Stimulated activated CD8-positive, alpha-beta memory T cell treated with anti-CD3 and anti-CD28 coated beads, Interleukin-4, amount 100 ng/mL, for 24 hours (primary cell): Measurements from ENCODE around the gene APEH.
A peak's percentile ranks its signal among the peaks of the same experiment; 100 is the strongest.

Experiments
- DNase-seq: peaks from one replicate; pipeline ENCODE4 v3.0.0-alpha.2; 2020; ENCODE audit warnings: low read depth

Gene APEH

DNA sequence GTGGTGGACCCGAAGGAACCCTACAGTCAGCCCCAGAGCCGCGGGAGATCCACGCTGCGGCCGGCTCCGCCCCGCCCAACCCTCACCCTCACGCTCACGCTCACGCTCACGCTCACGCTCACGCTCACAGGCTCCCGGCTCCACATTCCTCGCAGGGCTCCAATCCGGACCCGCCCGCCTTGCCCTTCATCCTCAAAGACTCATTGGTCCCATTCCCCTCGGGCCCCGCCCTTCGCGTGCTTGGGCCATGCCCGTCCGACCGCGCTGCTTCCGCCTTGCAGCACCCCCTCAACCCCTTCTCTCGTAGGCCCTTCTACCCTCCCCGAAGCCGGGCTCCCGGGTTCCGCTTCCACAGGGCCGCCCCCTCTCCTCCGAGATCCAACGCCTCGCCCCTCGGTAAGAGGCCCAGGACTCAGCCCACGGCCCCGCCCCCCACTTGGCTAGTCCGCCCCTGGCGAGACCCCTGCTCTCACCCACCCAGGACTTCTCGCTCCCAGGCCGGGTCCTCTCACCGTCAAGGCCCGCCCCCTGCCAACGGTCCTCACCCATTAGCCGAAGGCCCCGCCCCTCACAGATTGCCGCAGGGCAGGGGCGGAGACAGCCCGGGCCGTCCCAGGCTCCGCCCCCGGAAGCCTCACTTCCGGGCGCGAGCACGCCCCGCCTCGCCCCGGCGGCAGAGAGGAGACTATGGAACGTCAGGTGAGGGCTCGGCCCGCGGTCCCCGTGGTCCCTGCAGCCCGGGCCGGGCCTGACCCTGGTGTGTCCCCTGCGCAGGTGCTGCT is at the start of gene APEH:
Gene APEH, plus strand, starts transcription at position 637 of the 782 bp plus-strand sequence. Its CDS starts 51 bp downstream, at position 688.
- DNase-seq, result peak; percentile 98

GRCh38 chr3:49625071-49625470 is 49.1 kb upstream of the APEH start:
- no peak for DNase-seq

DNA sequence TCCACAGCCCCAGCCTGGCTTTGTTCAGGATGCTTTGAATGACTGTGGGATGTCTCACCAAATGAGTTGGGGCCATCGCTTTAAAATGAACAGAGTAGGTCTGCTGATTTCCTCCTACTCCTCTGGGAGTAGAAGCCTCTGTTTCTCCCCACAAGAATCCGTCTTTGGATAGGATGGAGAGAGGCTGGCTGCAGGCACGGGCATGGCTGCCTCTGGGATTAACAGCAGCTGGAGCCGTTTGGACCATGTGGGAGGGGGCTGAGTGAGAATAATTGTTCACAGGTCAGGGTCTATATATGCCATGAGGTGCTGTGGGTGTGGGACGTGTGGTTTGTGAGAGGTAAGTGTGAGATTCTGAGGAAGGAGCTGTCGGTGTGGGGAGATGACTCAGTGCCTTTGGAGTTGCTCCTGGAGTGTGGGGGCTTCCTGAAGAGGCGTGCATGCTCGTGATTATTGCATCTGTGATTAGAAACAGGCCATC is 48.0 kb upstream of the APEH start:
- no peak for DNase-seq

- DNase-seq, result no peak
Measured at GRCh38 chr3:49626796-49627195, 47.4 kb upstream of the APEH start.

DNA sequence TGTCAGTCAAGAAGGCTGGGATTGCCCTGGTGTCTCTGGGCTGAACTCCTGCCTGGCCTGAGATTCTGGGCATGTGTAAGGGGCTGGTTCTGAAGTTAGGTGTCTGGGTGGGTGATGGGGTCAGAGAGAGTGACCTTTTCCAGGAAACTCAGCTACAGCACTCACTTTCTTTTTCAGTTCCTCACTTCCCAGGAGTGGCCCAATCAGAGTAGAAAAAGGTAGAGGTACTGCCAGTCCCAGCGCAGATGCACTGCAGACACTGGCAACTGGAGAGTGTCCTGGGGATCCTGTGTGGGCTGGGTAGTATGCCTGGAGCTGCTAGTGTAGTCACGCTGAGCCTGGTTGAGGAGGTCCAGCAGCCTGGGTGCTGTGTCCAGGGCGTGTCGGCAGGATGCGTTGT is 46.5 kb upstream of the APEH start:
- no peak for DNase-seq

DNA sequence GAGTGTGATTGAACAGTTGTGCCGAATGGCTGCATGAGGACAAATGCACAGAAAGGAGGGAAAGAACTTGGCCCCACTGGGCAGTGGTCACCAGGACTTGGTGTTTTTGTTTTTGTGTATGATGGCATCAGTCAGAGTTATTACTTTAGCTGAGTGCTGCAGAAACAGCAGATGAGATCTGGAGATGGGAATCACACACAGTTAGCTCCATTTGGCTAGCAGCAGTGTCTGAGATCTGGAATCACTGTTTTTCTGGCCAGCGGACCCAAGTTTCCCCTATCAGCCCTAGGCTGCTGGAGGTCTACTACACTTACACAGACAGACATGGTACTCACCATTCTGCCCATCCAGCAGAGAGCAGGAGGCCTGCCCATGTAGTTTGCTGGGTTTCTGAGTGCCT is 45.9 kb upstream of the APEH start:
- no peak for DNase-seq

GRCh38 chr3:49629451-49629850 is 44.7 kb upstream of the APEH start:
- DNase-seq, result no peak

DNA sequence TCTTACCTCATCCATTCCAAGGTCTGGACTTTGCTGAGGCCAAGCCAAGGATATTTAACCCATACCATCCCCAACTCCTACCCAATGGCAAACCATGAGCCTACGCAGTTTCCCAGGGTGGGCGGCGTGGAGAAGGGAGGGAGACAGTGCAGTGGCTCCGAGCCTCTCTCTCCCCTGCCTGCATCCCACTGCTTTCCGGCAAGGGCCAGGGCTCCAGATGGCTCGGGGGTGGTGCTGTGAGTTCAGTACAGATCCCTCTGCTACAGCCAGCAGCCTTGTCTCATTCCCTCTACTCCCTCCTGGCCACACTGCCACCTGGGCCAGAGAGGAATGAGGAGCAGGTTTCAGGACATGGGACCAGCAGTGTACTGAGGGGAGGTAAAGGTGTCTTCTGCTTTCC is 44.3 kb upstream of the APEH start:
- no peak for DNase-seq

GRCh38 chr3:49630784-49631183 is 43.4 kb upstream of the APEH start:
- DNase-seq, result no peak

GRCh38 chr3:49634736-49635135 is 39.4 kb upstream of the APEH start:
- no peak for DNase-seq

DNA sequence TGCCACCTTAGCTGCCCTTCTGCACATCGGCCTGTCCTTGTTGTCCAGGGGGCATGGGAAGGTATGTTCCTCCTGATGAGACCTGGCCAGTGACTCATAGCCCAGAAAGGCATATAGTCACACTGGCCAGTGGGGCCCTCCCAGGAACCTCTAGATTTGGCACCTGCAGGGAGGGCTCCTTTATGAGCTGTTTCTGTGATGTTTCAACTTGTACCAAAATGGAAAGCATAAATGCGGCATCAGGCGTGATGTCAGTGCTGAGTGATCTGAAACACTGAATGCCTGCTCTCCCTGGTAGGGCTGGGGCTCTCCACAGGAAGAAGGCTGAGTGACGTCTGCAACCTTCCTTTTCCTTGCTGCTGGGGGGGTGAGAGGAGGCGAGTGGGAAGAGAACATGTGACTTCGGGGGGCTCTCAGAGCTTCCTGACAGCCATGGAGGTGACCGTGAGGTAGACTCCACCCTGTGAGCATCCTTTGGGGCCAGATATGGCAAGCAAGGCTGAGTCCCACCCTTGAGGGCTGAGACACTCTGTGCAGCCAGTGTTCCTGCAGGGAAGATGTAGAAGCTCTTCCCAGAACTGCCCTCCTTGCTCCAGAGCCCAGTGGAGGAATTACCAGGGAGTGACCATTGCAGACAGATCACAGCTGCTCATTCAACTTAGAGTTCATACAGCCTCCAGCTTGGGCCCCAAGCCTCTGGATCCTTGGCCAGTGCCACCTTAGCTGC is 37.1 kb upstream of the APEH start:
- no peak for DNase-seq

DNA sequence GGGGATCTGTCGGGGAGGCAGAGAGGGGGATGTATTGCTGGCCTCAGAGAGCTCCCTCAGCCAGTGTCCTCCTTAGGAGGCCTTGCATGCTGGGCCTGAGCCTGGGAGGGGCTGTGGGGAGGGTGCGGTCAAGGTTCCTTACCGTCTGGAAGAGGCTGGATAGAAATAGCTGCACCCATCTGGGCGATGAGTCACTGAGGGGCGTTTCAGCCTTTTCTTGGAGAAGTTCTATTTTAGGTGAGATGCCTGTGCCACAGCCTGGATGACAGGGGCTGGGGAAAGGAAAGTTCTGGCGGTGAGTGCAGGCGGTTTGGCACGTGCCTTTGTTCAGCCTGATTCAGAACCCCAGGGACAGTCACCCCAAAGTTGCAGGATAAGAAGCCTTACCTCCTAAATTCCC is 35.7 kb upstream of the APEH start:
- no peak for DNase-seq

DNA sequence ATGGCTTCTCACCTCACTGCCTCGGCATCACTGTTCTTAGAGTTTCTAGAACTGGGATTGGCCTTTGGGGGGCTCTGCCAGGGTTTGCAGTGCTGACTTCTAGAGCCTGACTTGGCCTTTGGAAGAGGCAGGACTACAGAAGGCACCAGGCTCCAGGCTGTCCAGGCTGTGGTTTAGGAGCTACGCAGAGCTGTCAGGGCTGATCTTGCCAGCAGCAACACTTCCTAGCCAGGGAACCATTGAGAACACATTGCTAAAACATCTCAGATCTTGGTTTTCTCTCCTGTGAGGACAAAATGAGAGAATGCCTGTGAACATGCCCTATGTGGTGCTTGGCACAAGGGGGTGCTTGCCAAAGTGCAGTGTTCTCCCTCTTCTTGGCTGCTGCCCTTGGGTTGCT is 34.6 kb upstream of the APEH start:
- DNase-seq, result no peak

GRCh38 chr3:49641292-49641691 is 32.9 kb upstream of the APEH start:
- DNase-seq, result no peak

GRCh38 chr3:49641921-49642707 is 32.0 kb upstream of the APEH start:
- DNase-seq, result no peak

DNA sequence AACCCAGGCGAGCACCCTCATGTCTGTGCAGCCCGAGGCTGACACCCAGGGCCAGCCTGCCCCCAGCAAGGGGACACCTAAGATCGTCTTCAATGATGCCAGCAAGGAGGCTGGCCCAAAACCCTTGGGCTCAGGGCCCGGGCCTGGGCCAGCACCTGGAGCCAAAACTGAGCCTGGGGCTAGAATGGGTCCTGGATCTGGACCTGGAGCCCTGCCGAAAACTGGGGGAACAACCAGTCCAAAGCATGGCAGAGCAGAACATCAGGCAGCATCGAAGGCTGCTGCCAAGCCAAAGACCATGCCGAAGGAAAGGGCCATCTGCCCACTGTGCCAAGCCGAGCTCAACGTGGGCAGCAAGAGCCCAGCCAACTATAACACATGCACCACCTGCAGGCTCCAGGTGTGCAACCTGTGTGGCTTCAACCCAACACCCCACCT is 31.4 kb upstream of the APEH start:
- no peak for DNase-seq

DNA sequence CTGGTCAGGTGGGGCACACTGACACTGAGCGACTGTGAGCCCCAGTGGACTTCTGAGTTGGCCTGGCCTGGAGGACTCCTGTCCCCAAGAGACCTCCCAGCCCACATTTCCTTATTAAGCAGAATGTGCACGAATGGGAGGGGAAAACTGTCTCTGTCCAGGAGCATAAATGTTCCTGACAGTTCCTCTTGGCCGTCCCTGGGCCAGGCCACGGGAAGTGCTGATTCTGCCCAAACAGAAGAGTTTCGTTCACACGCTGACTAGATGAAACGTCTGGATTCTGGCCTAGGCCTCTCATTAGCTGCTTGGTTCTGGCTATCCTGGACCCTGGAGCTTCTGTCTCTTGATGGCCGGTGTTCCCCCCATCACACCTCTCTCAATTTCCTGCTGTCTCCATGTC is 29.5 kb upstream of the APEH start:
- DNase-seq, result no peak

DNA sequence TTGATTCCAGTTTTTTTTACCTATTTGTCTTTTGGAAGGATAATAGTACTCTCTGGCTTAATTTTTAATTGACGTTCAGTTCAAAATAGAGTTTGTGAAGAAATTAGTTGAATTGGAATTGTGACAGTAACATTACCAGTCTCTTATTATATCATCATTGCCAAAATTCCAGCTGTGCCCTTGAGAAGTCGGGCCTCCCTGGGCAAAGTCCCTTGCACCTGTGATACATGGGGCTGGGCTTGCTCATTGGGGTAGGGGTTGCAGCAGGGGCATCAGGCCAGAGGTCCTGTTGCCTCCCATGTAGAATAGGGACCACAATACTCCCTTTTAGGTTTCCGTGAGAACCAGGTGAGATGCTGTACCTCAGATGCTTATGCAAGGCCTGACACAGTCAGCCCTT is 27.9 kb upstream of the APEH start:
- DNase-seq, result no peak

GRCh38 chr3:49647741-49648140 is 26.4 kb upstream of the APEH start:
- no peak for DNase-seq

DNA sequence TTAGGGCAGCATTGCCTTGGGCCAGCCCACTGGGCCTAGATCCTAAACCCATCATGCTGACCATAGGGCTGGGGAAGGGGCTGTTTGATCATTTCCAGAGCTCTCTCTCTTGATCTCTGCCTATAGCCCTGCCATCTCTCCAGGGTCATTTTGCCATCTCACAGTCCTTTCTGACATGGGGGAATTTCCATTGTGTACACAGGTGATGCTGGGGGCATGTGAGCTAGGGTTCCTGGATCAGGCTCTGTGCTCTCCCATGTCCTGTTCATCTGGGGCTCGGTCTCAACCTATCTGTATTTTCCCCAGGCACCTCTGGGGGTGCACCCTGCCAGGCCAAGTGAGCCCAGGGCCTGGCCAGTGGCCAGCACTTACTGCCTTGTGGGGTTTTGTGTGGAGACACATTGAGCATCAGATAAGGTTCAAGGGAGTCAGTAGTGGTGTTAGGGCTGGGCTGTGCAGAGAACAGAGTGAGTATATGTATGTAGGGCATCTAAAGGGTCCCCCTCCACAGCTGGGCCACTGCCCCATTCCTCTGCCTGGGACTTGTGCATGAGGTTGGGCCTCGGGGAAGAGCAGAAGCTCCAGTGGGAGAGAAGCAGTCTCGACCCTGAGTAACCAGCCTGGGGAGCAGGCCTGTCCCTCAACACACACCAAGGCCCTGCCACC is 25.7 kb upstream of the APEH start:
- no peak for DNase-seq

- DNase-seq, result no peak
Measured at GRCh38 chr3:49649576-49649975, 24.6 kb upstream of the APEH start.

- no peak for DNase-seq
Measured at GRCh38 chr3:49650177-49650576, 24.0 kb upstream of the APEH start.
